Prostate gland (tissue), 2 donors: ENCODE data around the gene PAPPA2.

Experiments
- CTCF ChIP-seq, 4 experiments: fragments of 200-600 bp in 2 of 4; fragments of 450-650 bp in 2 of 4; sonication (generic) in 2 of 4; IDR thresholded peaks; 1 replicate in 3 of 4; 2 replicates in 1 of 4; pipeline ENCODE4 v1.5.1; 2016 to 2019; ENCODE audit warnings: antibody characterized with exemption in 4 of 4, mild to moderate bottlenecking in 2 of 4, moderate library complexity in 2 of 4
- POLR2A ChIP-seq: fragments of 450-650 bp; IDR thresholded peaks from one replicate; pipeline ENCODE4 v1.6.1; 2016; ENCODE audit warnings: antibody characterized with exemption, mild to moderate bottlenecking

GRCh38 chr1:176885341-176885740 lies 422.4 kb downstream of the PAPPA2 start:
- no peak for TF ChIP-seq CTCF (IDR thresholded peaks at IDR 0.05)
- TF ChIP-seq POLR2A = no peak
